IPS-20b (cell line): Measurements from ENCODE around the gene CTRL.
A peak's percentile ranks its signal among the peaks of the same experiment; 100 is the strongest.
"Not testable (repeated sequence)": the region's sequence is repeated elsewhere in the genome, so short reads cannot be mapped to it uniquely, and the experiment has no call there.

ENCODE experiments used
- H3K27ac ChIP-seq: one replicate; pipeline ENCODE4 v1.5.1; 2013; ENCODE audit warnings: low read length
- H3K27me3 ChIP-seq: 2 replicates; pipeline ENCODE4 v1.6.1; 2013; ENCODE audit warnings: mild to moderate bottlenecking, low read length, inconsistent platforms; ENCODE audit not compliant: insufficient read depth
- H3K36me3 ChIP-seq: 2 replicates; pipeline ENCODE4 v1.6.1; 2013; ENCODE audit warnings: low read depth, mild to moderate bottlenecking, inconsistent platforms, low read length, moderate library complexity; ENCODE audit not compliant: insufficient read depth
- H3K4me1 ChIP-seq: 2 replicates; pipeline ENCODE4 v1.6.1; 2013; ENCODE audit warnings: mild to moderate bottlenecking, control low read depth, inconsistent platforms, low read length, moderate library complexity; ENCODE audit not compliant: insufficient read depth
- H3K4me3 ChIP-seq: 2 replicates; pipeline ENCODE4 v1.5.1; 2013; ENCODE audit warnings: mild to moderate bottlenecking, low read length, inconsistent platforms
- H3K9ac ChIP-seq: 2 replicates; pipeline ENCODE4 v1.6.1; 2013; ENCODE audit warnings: low read depth, mild to moderate bottlenecking, inconsistent platforms, low read length, moderate library complexity
- H3K9me3 ChIP-seq: 2 replicates; pipeline ENCODE4 v1.6.1; 2013; ENCODE audit warnings: mild to moderate bottlenecking, low read depth, low read length, inconsistent platforms; ENCODE audit not compliant: insufficient read depth

Gene CTRL

GRCh38 chr16:67915496-67915769 is 16.2 kb downstream of the CTRL start:
- not testable (repeated sequence) for H3K27me3 ChIP-seq, H3K9ac ChIP-seq, H3K4me3 ChIP-seq, H3K27ac ChIP-seq, H3K9me3 ChIP-seq
- H3K36me3 ChIP-seq, result peaks cover 12% of the 10 kb centered on the region; the same call in 1 of the 2 replicates
- H3K4me1 ChIP-seq, result peaks cover 13% of the 10 kb centered on the region

- Histone ChIP-seq H3K9me3 (no peaks in the 10 kb centered on the region), H3K27ac (no peak overlapping the region), H3K36me3 (peaks cover 15% of the 10 kb centered on the region), H3K27me3 (no peaks in the 10 kb centered on the region), H3K9ac (peak overlapping the region; percentile 48; the same call in 1 of the 2 replicates), H3K4me3 (no peak overlapping the region), H3K4me1 (peaks cover 13% of the 10 kb centered on the region)
These were observed 16.7 kb downstream of the CTRL start for GRCh38 chr16:67914758-67915495.

- Histone ChIP-seq H3K9me3 (no peaks in the 10 kb centered on the region), H3K4me1 (peaks cover 5% of the 10 kb centered on the region), H3K9ac (no peak overlapping the region), H3K4me3 (no peak overlapping the region), H3K27ac (no peak overlapping the region), H3K27me3 (no peaks in the 10 kb centered on the region), H3K36me3 (peaks cover 22% of the 10 kb centered on the region)
These were observed 21.5 kb downstream of the CTRL start for GRCh38 chr16:67910158-67910557.

GRCh38 chr16:67909056-67909742 is 22.5 kb downstream of the CTRL start:
- Histone ChIP-seq H3K27me3 (no peaks in the 10 kb centered on the region), H3K4me1 (no peaks in the 10 kb centered on the region), H3K9me3 (no peaks in the 10 kb centered on the region), H3K36me3 (peaks cover 22% of the 10 kb centered on the region), H3K4me3 (no peak overlapping the region), H3K27ac (no peak overlapping the region), H3K9ac (no peak overlapping the region)

GRCh38 chr16:67907397-67908180 is 24.1 kb downstream of the CTRL start:
- no peaks in the 10 kb centered on the region for H3K27me3 ChIP-seq
- peaks cover 31% of the 10 kb centered on the region for H3K36me3 ChIP-seq
- H3K4me1 ChIP-seq, result no peaks in the 10 kb centered on the region
- H3K9me3 ChIP-seq, result no peaks in the 10 kb centered on the region
- no peak overlapping the region for H3K9ac ChIP-seq
- H3K27ac ChIP-seq, result no peak overlapping the region
- H3K4me3 ChIP-seq, result no peak overlapping the region

GRCh38 chr16:67902831-67903230 is 28.8 kb downstream of the CTRL start:
- H3K27ac ChIP-seq, result no peak overlapping the region

GRCh38 chr16:67901734-67902133 is 29.9 kb downstream of the CTRL start:
- no peaks in the 10 kb centered on the region for H3K9me3 ChIP-seq
- H3K27ac ChIP-seq, result no peak overlapping the region
- no peak overlapping the region for H3K9ac ChIP-seq
- H3K36me3 ChIP-seq, result peaks cover 9% of the 10 kb centered on the region
- H3K4me3 ChIP-seq, result no peak overlapping the region
- no peaks in the 10 kb centered on the region for H3K4me1 ChIP-seq
- H3K27me3 ChIP-seq, result no peaks in the 10 kb centered on the region

More at GRCh38 chr16:67902831-67903230, 28.8 kb downstream of the CTRL start:
- no peak overlapping the region for H3K9ac ChIP-seq
- H3K4me1 ChIP-seq, result no peaks in the 10 kb centered on the region
- H3K4me3 ChIP-seq, result no peak overlapping the region
- peaks cover 9% of the 10 kb centered on the region for H3K36me3 ChIP-seq
- no peaks in the 10 kb centered on the region for H3K27me3 ChIP-seq
- no peaks in the 10 kb centered on the region for H3K9me3 ChIP-seq

- Histone ChIP-seq H3K27me3 (no peaks in the 10 kb centered on the region), H3K9me3 (no peaks in the 10 kb centered on the region), H3K4me1 (peaks cover 6% of the 10 kb centered on the region; the same call in 1 of the 2 replicates), H3K4me3 (no peak overlapping the region), H3K36me3 (no peaks in the 10 kb centered on the region), H3K27ac (no peak overlapping the region), H3K9ac (no peak overlapping the region)
These were observed 34.4 kb downstream of the CTRL start for GRCh38 chr16:67897231-67897630.

- Histone ChIP-seq H3K36me3 (no peaks in the 10 kb centered on the region), H3K4me3 (peak overlapping the region; percentile 87), H3K27me3 (no peaks in the 10 kb centered on the region), H3K27ac (no peak overlapping the region), H3K9me3 (no peaks in the 10 kb centered on the region), H3K4me1 (peaks cover 8% of the 10 kb centered on the region; the same call in 1 of the 2 replicates), H3K9ac (peak overlapping the region; percentile 98)
These were observed 37.8 kb downstream of the CTRL start for GRCh38 chr16:67893743-67894399.

- no peaks in the 10 kb centered on the region for H3K9me3 ChIP-seq
- no peaks in the 10 kb centered on the region for H3K36me3 ChIP-seq
- no peaks in the 10 kb centered on the region for H3K27me3 ChIP-seq
- H3K9ac ChIP-seq, result peak within 1 kb of the TSS; percentile 98
- peak within 1 kb of the TSS; percentile 87 for H3K4me3 ChIP-seq
- H3K4me1 ChIP-seq, result peaks cover 8% of the 10 kb centered on the region; the same call in 1 of the 2 replicates
- H3K27ac ChIP-seq, result no peak within 1 kb of the TSS
These were observed 38.5 kb downstream of the CTRL start, which contains the start of gene PSKH1 for GRCh38 chr16:67892899-67893742. Gene PSKH1, plus strand, starts transcription at chr16:67893254. Its CDS starts 15,496 bp downstream, at chr16:67908750.
